AG04449 (cell line): Measurements from ENCODE around the gene LGALSL.

ENCODE experiments used
- CTCF ChIA-PET: fragments of 350-600 bp; formaldehyde crosslinking; extraction: SDS; loops from one replicate; lab custom pipeline; 2021; ENCODE audit warnings: antibody characterized with exemption; lab: Yijun Ruan, JAX
- POLR2A ChIA-PET: fragments of 400-600, 350-600 bp; formaldehyde crosslinking; extraction: SDS; loops from one replicate; lab custom pipeline; 2020; ENCODE audit warnings: antibody characterized with exemption, inconsistent platforms; lab: Yijun Ruan, JAX
- DNase-seq: peaks from one replicate; pipeline ENCODE4 v3.0.0-alpha.2; 2010; ENCODE audit warnings: low read depth, low spot score
- H3K4me3 ChIP-seq: 2 replicates; pipeline ENCODE4 v1.5.1; 2011; ENCODE audit warnings: low read depth, mild to moderate bottlenecking, control low read depth, low read length
- TF ChIP-seq, protein P1 (sequence below): IDR thresholded peaks from one replicate; pipeline ENCODE4 v1.5.1; 2011; ENCODE audit warnings: mild to moderate bottlenecking, moderate library complexity, low read length, control low read depth, inconsistent platforms; ENCODE audit not compliant: insufficient read depth; ENCODE audit errors: missing control alignments

LGALSL gene

DNA sequence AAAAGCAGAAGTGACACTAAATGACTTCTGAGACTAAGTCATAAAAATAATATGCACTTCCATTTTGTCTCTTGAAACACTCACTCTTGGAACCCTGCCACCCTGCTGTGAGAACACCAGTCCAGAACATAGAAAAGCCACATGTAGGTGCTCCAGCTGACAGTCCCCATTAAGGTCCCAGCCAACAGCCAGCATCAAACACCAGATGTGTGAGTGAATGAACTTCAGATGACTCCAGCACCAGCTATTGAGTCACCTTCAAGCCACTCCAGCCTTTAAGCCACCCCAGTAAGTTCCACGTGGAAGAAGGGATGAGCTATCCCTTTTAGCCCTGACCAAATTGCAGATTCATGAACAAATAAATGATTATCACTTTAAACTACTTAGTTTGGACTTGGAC is 31.5 kb upstream of the LGALSL start:
- CTCF ChIA-PET: interaction anchor here (2.8 kb wide), 1 partner anchor 65 kb away, joined by 9 read pairs; no protein-coding TSS in a partner anchor

DNA sequence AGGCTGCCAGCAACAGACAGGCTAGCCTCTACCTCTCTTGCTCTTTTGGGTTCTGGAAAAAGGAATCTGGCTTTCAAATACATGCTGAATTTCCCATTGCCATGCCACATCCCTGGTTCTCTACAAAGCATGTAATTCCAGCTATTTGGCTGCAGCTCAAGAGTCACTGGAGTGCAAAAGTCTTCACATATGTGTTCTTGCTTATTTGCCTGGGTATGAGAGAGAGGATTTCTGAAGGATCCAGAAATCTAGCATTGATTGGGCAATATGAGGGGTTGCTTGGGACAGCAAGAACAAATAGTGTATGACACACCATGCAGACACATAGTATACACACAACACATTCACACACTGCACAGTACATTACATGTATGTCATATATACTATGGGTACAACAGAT is 30.7 kb upstream of the LGALSL start:
- TF ChIP-seq, protein P1, sequence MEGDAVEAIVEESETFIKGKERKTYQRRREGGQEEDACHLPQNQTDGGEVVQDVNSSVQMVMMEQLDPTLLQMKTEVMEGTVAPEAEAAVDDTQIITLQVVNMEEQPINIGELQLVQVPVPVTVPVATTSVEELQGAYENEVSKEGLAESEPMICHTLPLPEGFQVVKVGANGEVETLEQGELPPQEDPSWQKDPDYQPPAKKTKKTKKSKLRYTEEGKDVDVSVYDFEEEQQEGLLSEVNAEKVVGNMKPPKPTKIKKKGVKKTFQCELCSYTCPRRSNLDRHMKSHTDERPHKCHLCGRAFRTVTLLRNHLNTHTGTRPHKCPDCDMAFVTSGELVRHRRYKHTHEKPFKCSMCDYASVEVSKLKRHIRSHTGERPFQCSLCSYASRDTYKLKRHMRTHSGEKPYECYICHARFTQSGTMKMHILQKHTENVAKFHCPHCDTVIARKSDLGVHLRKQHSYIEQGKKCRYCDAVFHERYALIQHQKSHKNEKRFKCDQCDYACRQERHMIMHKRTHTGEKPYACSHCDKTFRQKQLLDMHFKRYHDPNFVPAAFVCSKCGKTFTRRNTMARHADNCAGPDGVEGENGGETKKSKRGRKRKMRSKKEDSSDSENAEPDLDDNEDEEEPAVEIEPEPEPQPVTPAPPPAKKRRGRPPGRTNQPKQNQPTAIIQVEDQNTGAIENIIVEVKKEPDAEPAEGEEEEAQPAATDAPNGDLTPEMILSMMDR: no peak
- ChIA-PET POLR2A (no interaction called here), CTCF (interaction anchor here (2.8 kb wide), 1 partner anchor 64 kb away, joined by 9 read pairs; no protein-coding TSS in a partner anchor)
- DNase-seq: no peak
- no peak overlapping the region for H3K4me3 ChIP-seq

More for the DNA sequence above, 31.5 kb upstream of the LGALSL start:
- H3K4me3 ChIP-seq: no peak overlapping the region
- TF ChIP-seq, protein P1: no peak
- no peak for DNase-seq
- POLR2A ChIA-PET: no interaction called here

DNA sequence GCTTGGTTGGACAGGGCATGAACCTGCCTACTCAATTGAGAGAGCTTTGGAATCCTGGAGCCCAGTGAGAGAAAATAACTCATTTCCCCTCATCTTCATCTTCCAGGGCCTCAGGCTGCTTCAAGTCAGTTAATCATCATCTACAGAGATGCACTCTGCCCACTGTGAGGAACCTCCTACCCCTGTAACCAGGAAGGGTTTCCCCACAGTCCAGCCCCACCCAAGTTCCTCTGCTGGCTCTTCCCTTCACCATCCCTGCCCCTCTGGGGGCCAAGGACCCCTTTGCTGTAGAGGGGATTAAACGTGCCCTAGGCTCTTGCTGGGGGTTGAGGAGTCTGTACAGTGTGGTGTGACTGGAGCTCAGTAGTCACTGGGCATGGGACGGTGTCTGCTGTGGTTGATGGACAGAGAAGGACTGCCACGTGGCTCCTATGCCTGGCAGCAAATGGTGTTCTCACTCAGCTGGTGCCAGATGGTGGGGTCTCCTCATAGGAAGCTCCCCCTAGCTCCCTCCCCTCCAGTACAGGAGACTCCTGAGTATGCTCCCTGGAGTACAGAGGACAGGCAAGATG is 29.5 kb upstream of the LGALSL start:
- no peak for DNase-seq
- POLR2A ChIA-PET: no interaction called here
- no peak overlapping the region for H3K4me3 ChIP-seq
- CTCF ChIA-PET: no interaction called here
- TF ChIP-seq, protein P1: no peak

DNA sequence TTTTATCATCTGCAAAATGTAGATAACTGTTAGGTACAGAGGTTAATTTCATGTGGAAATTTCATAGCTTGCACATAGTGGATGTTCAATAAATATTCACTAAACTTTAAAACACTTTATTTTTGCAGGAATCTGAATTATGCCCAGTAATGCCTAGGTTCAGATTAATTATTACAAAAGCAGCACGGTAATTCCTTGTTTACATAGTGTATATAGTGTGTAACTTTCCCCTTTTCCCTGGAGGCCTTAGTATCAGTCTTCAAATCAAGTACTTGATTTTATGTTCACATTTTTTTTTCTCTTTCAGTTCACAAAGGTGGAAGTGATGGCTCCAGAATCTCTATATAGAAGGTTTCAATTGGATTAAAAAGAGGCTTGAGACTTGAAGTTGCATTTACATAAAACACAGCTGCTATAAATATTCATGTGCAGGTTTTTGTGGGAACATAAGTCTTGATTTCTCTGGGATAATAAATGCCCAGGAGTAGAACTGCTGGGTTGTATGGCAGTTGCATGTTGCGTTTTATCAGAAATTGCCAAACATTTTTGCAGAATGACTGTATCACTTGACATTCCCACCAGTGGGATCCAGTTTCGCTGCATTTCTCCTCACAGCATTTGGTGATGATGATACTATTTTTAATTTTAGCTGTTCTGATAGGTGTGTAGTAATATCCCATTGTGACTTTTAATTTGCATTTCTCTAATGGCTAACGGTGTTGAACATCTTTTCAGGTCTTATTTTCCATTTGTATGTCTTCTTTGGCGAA is 27.6 kb upstream of the LGALSL start:
- ChIA-PET POLR2A (interaction anchor here (0.6 kb wide), 1 partner anchor 88 kb away, joined by 3 read pairs; no protein-coding TSS in a partner anchor), CTCF (interaction anchor here (1.5 kb wide), 1 partner anchor 16 kb away, joined by 3 read pairs; no protein-coding TSS in a partner anchor)
- TF ChIP-seq, protein P1: no peak
- no peak for DNase-seq
- H3K4me3 ChIP-seq: no peak overlapping the region

DNA sequence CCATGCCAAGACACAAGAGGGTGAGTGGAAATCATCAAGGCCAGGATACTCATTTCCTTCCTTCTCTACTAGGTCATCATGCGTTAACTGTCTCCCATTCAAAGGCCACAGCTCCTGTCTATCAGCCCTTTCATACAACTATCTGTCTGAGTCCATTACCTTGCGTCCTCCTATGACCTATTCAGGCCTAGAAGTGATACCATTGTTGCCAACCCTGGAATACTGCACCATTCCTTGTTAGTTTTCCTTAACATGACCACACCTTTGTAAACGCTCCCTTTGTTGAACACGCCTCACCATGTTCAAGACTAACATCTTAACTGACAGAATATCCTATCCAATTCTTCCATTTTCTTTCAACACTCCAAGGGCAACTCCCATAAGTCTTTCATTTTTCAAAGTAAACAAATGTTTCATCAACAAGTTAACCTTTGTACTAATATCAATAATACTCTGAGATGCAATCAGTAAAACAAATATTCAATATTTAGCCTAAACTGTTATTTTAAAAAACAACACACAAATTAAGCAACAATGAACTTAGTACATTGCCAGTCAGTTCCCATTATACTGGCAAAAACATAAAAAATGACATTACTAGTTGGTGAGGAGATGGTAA is 19.8 kb upstream of the LGALSL start:
- TF ChIP-seq, protein P1: no peak
- no peak for DNase-seq
- POLR2A ChIA-PET: no interaction called here
- CTCF ChIA-PET: no interaction called here
- no peak overlapping the region for H3K4me3 ChIP-seq

DNA sequence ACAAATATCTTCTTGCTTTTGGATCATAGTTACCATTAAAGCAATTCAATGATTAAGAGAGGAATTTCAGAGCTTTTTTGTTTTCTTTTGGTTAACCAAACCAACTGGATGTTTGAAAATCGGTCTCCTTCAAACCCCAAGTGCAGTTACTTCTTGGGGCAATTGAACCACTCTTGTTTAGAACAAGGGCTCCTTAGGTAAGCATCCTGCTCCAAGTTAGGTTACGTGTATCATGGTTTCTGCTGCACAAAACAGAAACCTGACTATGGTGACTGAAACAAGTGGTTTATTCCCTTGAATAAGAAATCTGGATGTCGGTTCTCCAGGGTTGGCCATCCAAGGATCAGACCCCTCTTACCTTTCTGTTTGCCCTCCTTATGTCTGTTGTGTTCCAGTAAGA is 16.1 kb upstream of the LGALSL start:
- POLR2A ChIA-PET: no interaction called here
- H3K4me3 ChIP-seq: no peak overlapping the region
- CTCF ChIA-PET: interaction anchor here (1.2 kb wide), 1 partner anchor 50 kb away, joined by 6 read pairs; no protein-coding TSS in a partner anchor
- TF ChIP-seq, protein P1: no peak
- no peak for DNase-seq
